Stimulated activated naive B cell treated with anti-CD40 and anti-IgM and Interleukin-4, amounts not matched to agents 10 μg/mL and 1 μg/mL and 100 μg/mL, for 72 hours (primary cell): ENCODE data around the gene PGF.

Experiments
- ATAC-seq, 2 donors: fragments of 150-1000 bp; cut with Tn5 transposase; replicated peaks; 2 replicates each; pipeline ENCODE4 v1.10.0; 2021; ENCODE audit warnings: moderate library complexity in 1 of 2
- DNase-seq: peaks from one replicate; pipeline ENCODE4 v3.0.0; 2021
- H3K27ac Mint-ChIP-seq: one replicate; pipeline ENCODE4 v1.8.0; 2022; ENCODE audit warnings: mild to moderate bottlenecking, mixed read lengths
- H3K27me3 Mint-ChIP-seq, 2 donors: one replicate each; pipeline ENCODE4 v1.8.0; 2022; ENCODE audit warnings: mixed read lengths in 2 of 2
- H3K36me3 Mint-ChIP-seq, 2 donors: one replicate each; pipeline ENCODE4 v1.8.0; 2022; ENCODE audit warnings: mixed read lengths in 2 of 2, mild to moderate bottlenecking in 1 of 2
- H3K4me1 Mint-ChIP-seq, 2 donors: one replicate each; pipeline ENCODE4 v1.8.0; 2022; ENCODE audit warnings: mixed read lengths in 2 of 2, mild to moderate bottlenecking in 1 of 2
- H3K4me3 Mint-ChIP-seq, 2 donors: one replicate each; pipeline ENCODE4 v1.8.0; 2022; ENCODE audit warnings: mild to moderate bottlenecking in 2 of 2, mixed read lengths in 2 of 2, moderate library complexity in 1 of 2
- H3K9me3 Mint-ChIP-seq, 2 donors: one replicate each; pipeline ENCODE4 v1.8.0; 2022; ENCODE audit warnings: mixed read lengths in 2 of 2, mild to moderate bottlenecking in 1 of 2

The PGF gene

GRCh38 chr14:74918380-74918779 lies 37.0 kb downstream of the PGF start:
- no peaks in the 10 kb centered on the region for H3K36me3 Mint-ChIP-seq
- peaks cover 0 to 6% of the 10 kb centered on the region in 2 donors for H3K4me1 Mint-ChIP-seq
- H3K27ac Mint-ChIP-seq = no peak overlapping the region
- H3K27me3 Mint-ChIP-seq = no peaks in the 10 kb centered on the region
- no peaks in the 10 kb centered on the region for H3K9me3 Mint-ChIP-seq
- ATAC-seq (no peak), DNase-seq (no peak)
- H3K4me3 Mint-ChIP-seq = no peak overlapping the region

DNA sequence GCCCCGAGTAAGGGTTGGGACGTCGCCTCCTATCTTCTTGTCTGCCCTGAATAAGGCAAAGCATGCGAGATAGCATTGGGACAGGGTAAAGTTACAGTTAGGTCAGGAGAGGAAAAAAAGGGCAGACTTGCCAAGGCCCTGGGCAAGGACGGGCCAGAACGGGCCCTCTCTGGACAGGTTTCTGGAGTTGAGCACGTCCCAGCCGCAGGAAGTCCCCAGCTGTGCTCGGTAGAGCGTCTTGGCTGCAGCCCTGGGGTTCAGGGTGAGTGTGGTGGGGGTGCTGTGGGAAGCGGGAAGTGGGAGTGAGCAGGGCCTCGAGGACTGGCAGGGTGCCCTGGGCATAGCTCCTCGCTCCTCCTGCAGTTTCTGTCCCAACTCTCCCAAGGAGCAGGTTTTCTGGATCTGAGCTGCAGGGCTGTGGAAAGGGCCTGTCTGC lies 37.7 kb downstream of the PGF start:
- ATAC-seq (no peak), DNase-seq (no peak)
- no peak overlapping the region for H3K4me3 Mint-ChIP-seq
- H3K27me3 Mint-ChIP-seq = no peaks in the 10 kb centered on the region
- peaks cover 0 to 6% of the 10 kb centered on the region in 2 donors for H3K4me1 Mint-ChIP-seq
- no peak overlapping the region for H3K27ac Mint-ChIP-seq
- no peaks in the 10 kb centered on the region for H3K36me3 Mint-ChIP-seq
- no peaks in the 10 kb centered on the region for H3K9me3 Mint-ChIP-seq

DNA sequence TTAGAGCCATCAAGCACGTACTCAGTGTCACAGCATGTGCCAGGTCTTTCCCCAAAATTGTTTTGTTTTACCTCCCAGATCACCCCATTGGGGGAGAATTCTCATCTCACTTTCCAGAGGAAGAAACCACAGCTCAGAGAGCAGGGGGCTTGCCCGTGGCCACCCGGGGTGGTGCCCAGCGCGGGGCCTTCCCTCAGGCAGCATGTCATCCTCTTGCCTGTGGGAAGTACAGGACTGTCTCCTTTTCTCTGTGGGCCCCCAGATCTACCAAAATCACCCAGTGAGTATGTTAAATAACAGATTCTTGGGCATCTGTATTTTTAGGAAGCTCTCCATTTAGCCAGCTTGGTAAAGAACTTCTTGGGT lies 38.2 kb downstream of the PGF start:
- DNase-seq (no peak), ATAC-seq (no peak)
- H3K4me3 Mint-ChIP-seq = no peak overlapping the region
- H3K27ac Mint-ChIP-seq = no peak overlapping the region
- H3K27me3 Mint-ChIP-seq = no peaks in the 10 kb centered on the region
- peaks cover 0 to 2% of the 10 kb centered on the region in 2 donors for H3K4me1 Mint-ChIP-seq
- no peaks in the 10 kb centered on the region for H3K9me3 Mint-ChIP-seq
- no peaks in the 10 kb centered on the region for H3K36me3 Mint-ChIP-seq

DNA sequence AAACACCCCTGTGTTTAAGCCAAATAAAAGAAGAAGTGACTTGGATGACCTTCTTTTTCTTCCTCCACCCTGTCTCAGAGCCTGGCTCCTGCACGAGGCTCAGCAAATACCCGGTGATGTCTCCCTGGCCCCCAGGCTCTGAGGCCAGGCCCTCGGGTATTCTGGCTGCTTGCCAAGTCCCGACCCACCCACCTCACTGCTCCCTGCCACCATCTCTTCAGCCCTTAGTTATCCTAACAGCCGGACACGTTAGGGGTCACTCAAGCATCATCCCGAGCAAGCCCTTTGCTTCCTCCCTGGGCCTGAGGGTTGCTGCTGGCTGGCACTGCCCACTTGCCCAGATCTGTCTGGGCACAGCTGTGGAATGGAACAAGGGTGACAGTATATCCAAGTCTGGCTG lies 39.6 kb downstream of the PGF start:
- Mint-ChIP-seq H3K4me3 (no peak overlapping the region), H3K4me1 (peaks cover 0 to 2% of the 10 kb centered on the region in 2 donors), H3K27ac (no peak overlapping the region), H3K9me3 (no peaks in the 10 kb centered on the region), H3K27me3 (no peaks in the 10 kb centered on the region), H3K36me3 (no peaks in the 10 kb centered on the region)
- DNase-seq = no peak
- no peak for ATAC-seq

DNA sequence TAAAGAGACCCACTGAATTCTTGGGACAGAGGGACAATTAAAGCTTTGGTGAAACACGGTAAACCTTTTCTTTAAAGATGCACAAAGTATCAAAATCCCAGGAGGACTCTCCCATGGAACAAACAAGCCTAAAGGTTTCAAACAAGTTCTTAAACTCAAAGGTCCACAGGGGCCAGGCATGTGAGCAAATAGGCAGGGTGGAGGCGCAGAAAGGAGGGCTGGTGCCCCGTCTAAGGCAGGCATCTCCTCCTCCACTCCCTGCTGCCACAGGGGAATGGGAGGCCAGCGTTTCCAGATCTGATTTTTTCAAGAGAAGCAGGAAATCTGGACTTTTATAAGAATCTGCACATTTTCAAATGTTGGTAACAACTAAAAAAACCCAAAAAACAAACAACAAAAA lies 40.0 kb downstream of the PGF start:
- H3K27ac Mint-ChIP-seq = no peak overlapping the region
- no peak overlapping the region for H3K4me3 Mint-ChIP-seq
- no peak for ATAC-seq
- peaks cover 0 to 2% of the 10 kb centered on the region in 2 donors for H3K4me1 Mint-ChIP-seq
- DNase-seq = no peak
- no peaks in the 10 kb centered on the region for H3K36me3 Mint-ChIP-seq
- no peaks in the 10 kb centered on the region for H3K9me3 Mint-ChIP-seq
- H3K27me3 Mint-ChIP-seq = no peaks in the 10 kb centered on the region

DNA sequence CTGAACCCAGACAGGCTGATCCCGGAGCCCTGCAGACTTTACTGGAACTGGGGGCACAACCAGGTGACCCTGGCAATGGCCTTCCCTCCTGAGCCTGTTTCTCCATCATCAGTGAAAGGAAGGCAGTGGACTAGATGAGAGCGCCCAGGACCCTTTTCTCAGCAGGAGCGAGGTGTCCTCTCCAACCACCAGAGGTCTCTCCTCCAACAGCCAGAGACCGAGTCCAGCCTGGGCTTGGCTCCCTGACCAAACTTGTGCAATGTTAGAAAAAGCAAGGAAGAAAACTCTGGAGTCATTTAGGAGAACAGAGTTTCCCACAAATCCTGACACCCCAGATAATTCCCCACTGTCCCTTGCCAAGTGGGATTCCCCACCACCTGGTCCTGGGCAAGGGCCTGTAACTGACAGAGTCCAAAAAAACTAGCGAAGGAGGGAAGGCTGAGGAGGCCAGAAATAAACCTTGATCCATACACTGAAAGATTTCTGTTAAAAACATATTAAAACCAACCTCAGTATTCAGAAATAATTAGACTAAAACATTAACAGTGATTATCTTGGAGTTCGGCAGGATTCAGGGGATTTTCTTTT lies 41.3 kb downstream of the PGF start:
- DNase-seq (no peak), ATAC-seq (peak; percentile 68 to 76)
- no peaks in the 10 kb centered on the region for H3K27me3 Mint-ChIP-seq
- no peak overlapping the region for H3K27ac Mint-ChIP-seq
- peaks cover 0 to 2% of the 10 kb centered on the region in 2 donors for H3K4me1 Mint-ChIP-seq
- no peaks in the 10 kb centered on the region for H3K9me3 Mint-ChIP-seq
- H3K4me3 Mint-ChIP-seq = no peak overlapping the region
- no peaks in the 10 kb centered on the region for H3K36me3 Mint-ChIP-seq

DNA sequence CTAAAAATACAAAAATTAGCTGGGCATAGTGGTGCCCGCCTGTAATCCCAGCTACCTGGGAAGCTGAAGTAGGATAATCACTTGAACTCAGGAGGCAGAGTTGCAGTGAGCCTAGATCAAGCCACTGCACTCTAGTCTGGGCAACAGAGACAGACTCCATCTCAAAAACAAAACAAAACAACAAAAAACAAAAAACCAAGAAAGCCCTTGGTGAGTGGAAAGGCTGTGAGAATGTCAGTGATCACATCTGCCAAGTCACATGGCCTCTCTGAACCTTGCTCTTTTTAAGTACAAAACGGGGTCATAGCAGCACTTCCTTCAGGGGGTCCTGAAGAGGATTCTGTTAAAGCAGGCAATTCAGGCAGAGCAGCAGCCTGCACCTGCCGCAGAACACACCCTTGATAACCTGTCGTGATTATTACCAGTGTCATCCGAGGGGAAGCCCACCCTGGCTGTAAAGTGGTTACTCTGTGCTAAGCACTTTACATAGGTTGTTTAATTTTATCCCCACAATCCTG lies 41.9 kb downstream of the PGF start:
- H3K9me3 Mint-ChIP-seq = no peaks in the 10 kb centered on the region
- H3K27me3 Mint-ChIP-seq = no peaks in the 10 kb centered on the region
- H3K27ac Mint-ChIP-seq = no peak overlapping the region
- H3K4me1 Mint-ChIP-seq = peaks cover 0 to 4% of the 10 kb centered on the region in 2 donors
- ATAC-seq (no peak), DNase-seq (no peak)
- peaks cover 2 to 6% of the 10 kb centered on the region in 2 donors for H3K36me3 Mint-ChIP-seq
- H3K4me3 Mint-ChIP-seq = no peak overlapping the region

- ATAC-seq (no peak), DNase-seq (no peak)
- H3K4me1 Mint-ChIP-seq = peaks cover 0 to 4% of the 10 kb centered on the region in 2 donors
- no peak overlapping the region for H3K27ac Mint-ChIP-seq
- no peaks in the 10 kb centered on the region for H3K9me3 Mint-ChIP-seq
- peaks cover 2 to 7% of the 10 kb centered on the region in 2 donors for H3K36me3 Mint-ChIP-seq
- no peak overlapping the region for H3K4me3 Mint-ChIP-seq
- no peaks in the 10 kb centered on the region for H3K27me3 Mint-ChIP-seq
These were observed 42.6 kb downstream of the PGF start for GRCh38 chr14:74912801-74913200.

DNA sequence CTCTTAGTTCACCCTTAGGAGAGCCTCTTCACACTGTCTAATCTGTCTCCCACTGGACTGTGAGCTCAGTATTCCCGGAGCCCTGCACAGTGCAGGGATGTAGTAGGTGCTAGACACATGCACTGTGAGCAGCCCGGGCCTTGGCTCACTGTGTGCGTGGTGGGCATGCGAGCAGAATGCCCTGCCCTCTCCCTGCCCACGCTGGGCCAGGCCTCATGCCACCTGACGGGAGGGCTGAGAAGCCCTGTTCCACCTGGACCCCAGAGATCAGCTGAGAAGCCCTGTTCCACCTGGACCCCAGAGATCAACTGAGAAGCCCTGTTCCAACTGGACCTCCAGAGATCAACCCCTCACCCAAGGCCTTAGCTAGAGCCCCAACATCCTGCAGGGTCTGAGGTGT lies 43.3 kb downstream of the PGF start:
- Mint-ChIP-seq H3K36me3 (peaks cover 5 to 12% of the 10 kb centered on the region in 2 donors), H3K9me3 (no peaks in the 10 kb centered on the region), H3K27ac (no peak overlapping the region), H3K27me3 (no peaks in the 10 kb centered on the region), H3K4me1 (peaks cover 0 to 4% of the 10 kb centered on the region in 2 donors), H3K4me3 (no peak overlapping the region)
- ATAC-seq = no peak
- no peak for DNase-seq

- no peaks in the 10 kb centered on the region for H3K9me3 Mint-ChIP-seq
- no peak for DNase-seq
- H3K36me3 Mint-ChIP-seq = peaks cover 9 to 16% of the 10 kb centered on the region in 2 donors
- H3K27me3 Mint-ChIP-seq = no peaks in the 10 kb centered on the region
- H3K4me1 Mint-ChIP-seq = peaks cover 0 to 6% of the 10 kb centered on the region in 2 donors
- no peak for ATAC-seq
- no peak overlapping the region for H3K27ac Mint-ChIP-seq
- no peak overlapping the region for H3K4me3 Mint-ChIP-seq
These were observed 43.7 kb downstream of the PGF start for GRCh38 chr14:74911704-74912103.

GRCh38 chr14:74911221-74911620 lies 44.2 kb downstream of the PGF start:
- H3K36me3 Mint-ChIP-seq = peaks cover 9 to 19% of the 10 kb centered on the region in 2 donors
- no peak overlapping the region for H3K27ac Mint-ChIP-seq
- no peaks in the 10 kb centered on the region for H3K27me3 Mint-ChIP-seq
- DNase-seq (no peak), ATAC-seq (no peak)
- no peaks in the 10 kb centered on the region for H3K9me3 Mint-ChIP-seq
- no peak overlapping the region for H3K4me3 Mint-ChIP-seq
- H3K4me1 Mint-ChIP-seq = peaks cover 0 to 8% of the 10 kb centered on the region in 2 donors

- Mint-ChIP-seq H3K4me3 (no peak overlapping the region), H3K27ac (no peak overlapping the region), H3K27me3 (no peaks in the 10 kb centered on the region), H3K4me1 (peaks cover 4 to 9% of the 10 kb centered on the region in 2 donors), H3K36me3 (peaks cover 12 to 24% of the 10 kb centered on the region in 2 donors), H3K9me3 (no peaks in the 10 kb centered on the region)
- DNase-seq = no peak
- ATAC-seq = no peak
These were observed 44.8 kb downstream of the PGF start for GRCh38 chr14:74910556-74910955.

- peaks cover 8 to 12% of the 10 kb centered on the region in 2 donors for H3K4me1 Mint-ChIP-seq
- H3K36me3 Mint-ChIP-seq = peaks cover 14 to 27% of the 10 kb centered on the region in 2 donors
- no peak overlapping the region for H3K27ac Mint-ChIP-seq
- H3K27me3 Mint-ChIP-seq = no peaks in the 10 kb centered on the region
- DNase-seq (no peak), ATAC-seq (no peak)
- H3K9me3 Mint-ChIP-seq = no peaks in the 10 kb centered on the region
- no peak overlapping the region for H3K4me3 Mint-ChIP-seq
These were observed 45.5 kb downstream of the PGF start for GRCh38 chr14:74909911-74910310.

DNA sequence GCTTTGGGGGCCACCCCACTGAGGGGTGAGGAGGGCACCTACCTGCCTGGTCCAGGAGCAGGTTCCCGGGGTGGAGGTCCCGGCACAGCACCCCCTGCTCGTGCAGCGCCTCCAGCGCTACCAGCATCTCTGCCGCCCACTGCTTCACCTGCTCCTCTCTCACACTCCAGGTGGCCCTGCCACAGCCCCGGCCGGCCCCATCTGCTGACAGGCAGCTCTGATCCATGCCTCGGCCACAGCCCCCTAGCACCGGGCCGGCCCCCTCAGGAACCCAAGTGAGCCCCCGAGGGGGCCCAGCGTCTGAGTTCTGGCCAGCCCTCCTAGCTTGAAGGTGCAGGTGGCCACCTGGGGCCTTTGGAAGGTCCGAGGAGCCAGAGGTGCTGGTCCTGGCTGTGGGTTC lies 45.9 kb downstream of the PGF start:
- H3K36me3 Mint-ChIP-seq = peaks cover 14 to 30% of the 10 kb centered on the region in 2 donors
- ATAC-seq (no peak), DNase-seq (no peak)
- no peaks in the 10 kb centered on the region for H3K9me3 Mint-ChIP-seq
- H3K4me3 Mint-ChIP-seq = no peak overlapping the region
- no peaks in the 10 kb centered on the region for H3K27me3 Mint-ChIP-seq
- peaks cover 8 to 14% of the 10 kb centered on the region in 2 donors for H3K4me1 Mint-ChIP-seq
- no peak overlapping the region for H3K27ac Mint-ChIP-seq

DNA sequence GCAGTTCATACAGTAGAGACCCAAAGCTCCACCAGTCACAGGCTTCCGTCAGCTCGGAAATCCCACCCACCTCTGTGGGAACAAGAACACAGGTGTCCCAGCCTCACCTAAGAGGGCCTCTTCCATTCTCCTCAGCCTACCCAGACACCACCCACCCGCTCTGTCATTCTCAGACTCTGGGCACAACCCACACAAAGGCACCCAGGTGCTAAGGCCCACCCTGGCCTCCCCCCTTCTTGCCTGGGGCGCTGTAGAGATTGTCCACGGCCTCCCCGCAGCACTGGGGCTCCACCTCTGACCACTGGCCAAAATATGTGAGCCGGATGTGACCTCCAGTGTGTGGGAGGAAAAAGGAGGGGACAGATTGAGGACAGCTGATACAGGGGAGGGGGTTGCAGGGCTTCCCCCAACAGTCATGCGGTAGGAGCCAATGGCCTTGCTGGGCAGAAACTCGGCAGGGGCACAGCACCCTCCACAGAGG lies 46.5 kb downstream of the PGF start:
- no peak overlapping the region for H3K4me3 Mint-ChIP-seq
- no peak for DNase-seq
- peak overlapping the region; percentile 75 for H3K27ac Mint-ChIP-seq
- H3K36me3 Mint-ChIP-seq = peaks cover 14 to 35% of the 10 kb centered on the region in 2 donors
- H3K4me1 Mint-ChIP-seq = peaks cover 10 to 12% of the 10 kb centered on the region in 2 donors
- H3K9me3 Mint-ChIP-seq = no peaks in the 10 kb centered on the region
- H3K27me3 Mint-ChIP-seq = no peaks in the 10 kb centered on the region
- no peak for ATAC-seq
